Measurements from ENCODE around the gene FTSJ3. TPM values are rescaled to one million over a fixed set of nuclear protein-coding genes. Genes with fewer than 3 reads are reported as not detected.

FTSJ3 gene
- total and polyA plus RNA-seq, 2 of the 13 experiments (the other 11 are each of a cell fraction or from before 2014, with no cell fraction given), result 26.0 to 64.2 TPM

DNA sequence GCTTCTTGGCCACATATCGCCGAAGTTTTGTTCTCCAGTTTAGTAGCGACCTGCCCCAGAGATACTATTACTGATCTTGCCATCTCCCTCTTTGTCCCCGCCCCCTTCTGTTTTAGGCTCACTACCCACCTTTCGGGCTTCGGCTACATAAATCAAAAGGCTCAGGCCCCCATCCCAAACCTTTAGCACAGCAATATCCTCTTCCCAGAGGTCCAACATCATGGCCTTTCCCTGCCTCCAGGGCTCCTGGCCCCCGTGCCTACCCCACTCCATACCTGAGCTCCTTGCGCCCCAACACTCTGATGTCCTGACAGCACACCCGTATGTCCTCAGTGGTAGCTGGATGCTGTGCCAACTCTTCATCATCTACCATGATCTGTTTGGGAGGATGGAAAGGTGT, 3.1 kb downstream of the FTSJ3 start:
- in situ Hi-C loops (cut with HindIII; ENCODE audit: extremely low pct_ligation_motif_present, low pct_unique_long_range_greater_than_20kb) (no loop called here), intact Hi-C loops (cut with micrococcal nuclease; ENCODE audit: unreplicated experiment) (no loop called here)
- no peaks in the 10 kb centered on the region for H3K9me3 ChIP-seq (ENCODE audit: low read length)
- FAIRE-seq (no peak), DNase-seq (ENCODE audit: low spot score) (no peak), ATAC-seq (no peak)
- no peak overlapping the region for H3K9ac ChIP-seq (ENCODE audit: insufficient read depth, low read depth, low read length)
- no peak overlapping the region for H3K27ac ChIP-seq (ENCODE audit: extremely low read length, insufficient read depth, low read length)
- TF ChIP-seq PAX8 (CRISPR knock-in tag; IDR thresholded peaks at IDR 0.05; ENCODE audit: borderline replicate concordance) (no peak), TBX2 (CRISPR knock-in tag; IDR thresholded peaks at IDR 0.05; ENCODE audit: borderline replicate concordance) (no peak), ZNF709 (CRISPR knock-in tag; IDR thresholded peaks at IDR 0.05) (no peak), HNRNPL (IDR thresholded peaks at IDR 0.05; ENCODE audit: low read depth, low read length) (no peak), SIX4 (CRISPR knock-in tag; IDR thresholded peaks at IDR 0.05) (no peak), ZMYM4 (CRISPR knock-in tag; IDR thresholded peaks at IDR 0.05) (no peak), SNAI1 (CRISPR knock-in tag; IDR thresholded peaks at IDR 0.05; ENCODE audit: borderline replicate concordance) (no peak)
- TF ChIP-seq, protein P1, sequence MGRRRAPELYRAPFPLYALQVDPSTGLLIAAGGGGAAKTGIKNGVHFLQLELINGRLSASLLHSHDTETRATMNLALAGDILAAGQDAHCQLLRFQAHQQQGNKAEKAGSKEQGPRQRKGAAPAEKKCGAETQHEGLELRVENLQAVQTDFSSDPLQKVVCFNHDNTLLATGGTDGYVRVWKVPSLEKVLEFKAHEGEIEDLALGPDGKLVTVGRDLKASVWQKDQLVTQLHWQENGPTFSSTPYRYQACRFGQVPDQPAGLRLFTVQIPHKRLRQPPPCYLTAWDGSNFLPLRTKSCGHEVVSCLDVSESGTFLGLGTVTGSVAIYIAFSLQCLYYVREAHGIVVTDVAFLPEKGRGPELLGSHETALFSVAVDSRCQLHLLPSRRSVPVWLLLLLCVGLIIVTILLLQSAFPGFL (CRISPR knock-in tag; IDR thresholded peaks at IDR 0.05), result no peak
- TF ChIP-seq, protein P2, sequence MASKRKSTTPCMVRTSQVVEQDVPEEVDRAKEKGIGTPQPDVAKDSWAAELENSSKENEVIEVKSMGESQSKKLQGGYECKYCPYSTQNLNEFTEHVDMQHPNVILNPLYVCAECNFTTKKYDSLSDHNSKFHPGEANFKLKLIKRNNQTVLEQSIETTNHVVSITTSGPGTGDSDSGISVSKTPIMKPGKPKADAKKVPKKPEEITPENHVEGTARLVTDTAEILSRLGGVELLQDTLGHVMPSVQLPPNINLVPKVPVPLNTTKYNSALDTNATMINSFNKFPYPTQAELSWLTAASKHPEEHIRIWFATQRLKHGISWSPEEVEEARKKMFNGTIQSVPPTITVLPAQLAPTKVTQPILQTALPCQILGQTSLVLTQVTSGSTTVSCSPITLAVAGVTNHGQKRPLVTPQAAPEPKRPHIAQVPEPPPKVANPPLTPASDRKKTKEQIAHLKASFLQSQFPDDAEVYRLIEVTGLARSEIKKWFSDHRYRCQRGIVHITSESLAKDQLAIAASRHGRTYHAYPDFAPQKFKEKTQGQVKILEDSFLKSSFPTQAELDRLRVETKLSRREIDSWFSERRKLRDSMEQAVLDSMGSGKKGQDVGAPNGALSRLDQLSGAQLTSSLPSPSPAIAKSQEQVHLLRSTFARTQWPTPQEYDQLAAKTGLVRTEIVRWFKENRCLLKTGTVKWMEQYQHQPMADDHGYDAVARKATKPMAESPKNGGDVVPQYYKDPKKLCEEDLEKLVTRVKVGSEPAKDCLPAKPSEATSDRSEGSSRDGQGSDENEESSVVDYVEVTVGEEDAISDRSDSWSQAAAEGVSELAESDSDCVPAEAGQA (IDR thresholded peaks at IDR 0.05; ENCODE audit: low read depth), result no peak
- TF ChIP-seq, protein P2 (CRISPR knock-in tag; IDR thresholded peaks at IDR 0.05; ENCODE audit: borderline replicate concordance), result no peak
- no peak overlapping the region for H3K4me2 ChIP-seq (ENCODE audit: low read depth, low read length)
- no TSS peak for BruUV-seq (replicated peaks)
- no peak overlapping the region for H2AFZ ChIP-seq (ENCODE audit: low read length)
- 0 out of 2 replicates have a peak, but pooled peaks cover under 1% of the 10 kb centered on the region for H4K20me1 ChIP-seq (ENCODE audit: insufficient read depth, low read length)
- ChIA-PET CTCF (ENCODE audit: low intra/inter-chr PET ratio, low total read pairs) (no interaction called here), POLR2A (interaction anchor here (1.2 kb wide), 1 partner anchor 51 kb away, joined by 5 read pairs; the partner anchor contains the start of genes CCDC47 and DDX42)
- H3K36me3 ChIP-seq (replicated peaks in 1 of 2; ENCODE audit: control insufficient read depth in 1 of 2, insufficient read depth in 2 of 2, low read length in 2 of 2), result peaks cover 32 to 66% of the 10 kb centered on the region in 2 experiments
- no peak overlapping the region for H3K4me3 ChIP-seq (replicated peaks in 1 of 3; ENCODE audit: insufficient read depth in 1 of 3, low read depth in 2 of 3, low read length in 3 of 3)
- 98% methylated on average over 9 of the region's 9 CpGs for WGBS (ENCODE audit: low lambda C conversion rate)
- no peaks in the 10 kb centered on the region; a peak in 1 of 5 replicates for H3K27me3 ChIP-seq (ENCODE audit: control insufficient read depth in 1 of 2, insufficient read depth in 2 of 2, low read length in 2 of 2)
- H3K4me1 ChIP-seq (ENCODE audit: insufficient read depth, low read length), result peaks cover 27% of the 10 kb centered on the region
- H3K79me2 ChIP-seq (ENCODE audit: insufficient read depth, low read length), result peaks cover 39% of the 10 kb centered on the region

Measured in HepG2 (cell line).